Measurements from ENCODE around the gene NSD1. TPM values are rescaled to one million over a fixed set of nuclear protein-coding genes. Genes with fewer than 3 reads are reported as not detected.

NSD1 gene
- total and polyA plus RNA-seq, 9 of the 15 experiments (the other 6 are each of a cell fraction or from before 2014, with no cell fraction given) = 3.8 to 51.0 (median 24.7) TPM

- TF ChIP-seq ZNF12 (CRISPR knock-in tag; IDR thresholded peaks at IDR 0.05) (no peak), PML (IDR thresholded peaks at IDR 0.05; ENCODE audit: low read length) (no peak), PHF20 (IDR thresholded peaks at IDR 0.05; ENCODE audit: partially characterized antibody) (no peak), ZNF133 (CRISPR knock-in tag; IDR thresholded peaks at IDR 0.05) (no peak), RFX1 (IDR thresholded peaks at IDR 0.05) (no peak), RAD21 (CRISPR knock-in tag; conservative IDR thresholded peaks at IDR 0.05 in 1 of 2, IDR thresholded peaks at IDR 0.05 in 1 of 2) (peak; percentile 24 to 72; a peak in 3 of 4 replicates), FOS (IDR thresholded peaks at IDR 0.05; ENCODE audit: extremely low read depth, insufficient read length) (no peak), CREB1 (IDR thresholded peaks at IDR 0.05) (no peak), CREB1 (CRISPR knock-in tag; IDR thresholded peaks at IDR 0.05) (no peak), PRPF4 (IDR thresholded peaks at IDR 0.05; ENCODE audit: insufficient read depth, low read depth, low read length, poor library complexity, severe bottlenecking) (no peak), ZNF134 (CRISPR knock-in tag; conservative IDR thresholded peaks at IDR 0.05) (no peak), ETS2 (tag; IDR thresholded peaks at IDR 0.05; ENCODE audit: borderline replicate concordance, poor library complexity, severe bottlenecking) (no peak), GTF2E2 (tag; IDR thresholded peaks at IDR 0.05) (no peak), CBX1 (IDR thresholded peaks at IDR 0.05; ENCODE audit: low read depth) (no peak), CGGBP1 (CRISPR knock-in tag; IDR thresholded peaks at IDR 0.05) (no peak)
- TF ChIP-seq, protein P1, sequence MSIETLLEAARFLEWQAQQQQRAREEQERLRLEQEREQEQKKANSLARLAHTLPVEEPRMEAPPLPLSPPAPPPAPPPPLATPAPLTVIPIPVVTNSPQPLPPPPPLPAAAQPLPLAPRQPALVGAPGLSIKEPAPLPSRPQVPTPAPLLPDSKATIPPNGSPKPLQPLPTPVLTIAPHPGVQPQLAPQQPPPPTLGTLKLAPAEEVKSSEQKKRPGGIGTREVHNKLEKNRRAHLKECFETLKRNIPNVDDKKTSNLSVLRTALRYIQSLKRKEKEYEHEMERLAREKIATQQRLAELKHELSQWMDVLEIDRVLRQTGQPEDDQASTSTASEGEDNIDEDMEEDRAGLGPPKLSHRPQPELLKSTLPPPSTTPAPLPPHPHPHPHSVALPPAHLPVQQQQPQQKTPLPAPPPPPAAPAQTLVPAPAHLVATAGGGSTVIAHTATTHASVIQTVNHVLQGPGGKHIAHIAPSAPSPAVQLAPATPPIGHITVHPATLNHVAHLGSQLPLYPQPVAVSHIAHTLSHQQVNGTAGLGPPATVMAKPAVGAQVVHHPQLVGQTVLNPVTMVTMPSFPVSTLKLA (conservative IDR thresholded peaks at IDR 0.05) = peak in 1 of 2 experiments; percentile 38; a peak in 1 of 4 replicates
- TF ChIP-seq, protein P2, sequence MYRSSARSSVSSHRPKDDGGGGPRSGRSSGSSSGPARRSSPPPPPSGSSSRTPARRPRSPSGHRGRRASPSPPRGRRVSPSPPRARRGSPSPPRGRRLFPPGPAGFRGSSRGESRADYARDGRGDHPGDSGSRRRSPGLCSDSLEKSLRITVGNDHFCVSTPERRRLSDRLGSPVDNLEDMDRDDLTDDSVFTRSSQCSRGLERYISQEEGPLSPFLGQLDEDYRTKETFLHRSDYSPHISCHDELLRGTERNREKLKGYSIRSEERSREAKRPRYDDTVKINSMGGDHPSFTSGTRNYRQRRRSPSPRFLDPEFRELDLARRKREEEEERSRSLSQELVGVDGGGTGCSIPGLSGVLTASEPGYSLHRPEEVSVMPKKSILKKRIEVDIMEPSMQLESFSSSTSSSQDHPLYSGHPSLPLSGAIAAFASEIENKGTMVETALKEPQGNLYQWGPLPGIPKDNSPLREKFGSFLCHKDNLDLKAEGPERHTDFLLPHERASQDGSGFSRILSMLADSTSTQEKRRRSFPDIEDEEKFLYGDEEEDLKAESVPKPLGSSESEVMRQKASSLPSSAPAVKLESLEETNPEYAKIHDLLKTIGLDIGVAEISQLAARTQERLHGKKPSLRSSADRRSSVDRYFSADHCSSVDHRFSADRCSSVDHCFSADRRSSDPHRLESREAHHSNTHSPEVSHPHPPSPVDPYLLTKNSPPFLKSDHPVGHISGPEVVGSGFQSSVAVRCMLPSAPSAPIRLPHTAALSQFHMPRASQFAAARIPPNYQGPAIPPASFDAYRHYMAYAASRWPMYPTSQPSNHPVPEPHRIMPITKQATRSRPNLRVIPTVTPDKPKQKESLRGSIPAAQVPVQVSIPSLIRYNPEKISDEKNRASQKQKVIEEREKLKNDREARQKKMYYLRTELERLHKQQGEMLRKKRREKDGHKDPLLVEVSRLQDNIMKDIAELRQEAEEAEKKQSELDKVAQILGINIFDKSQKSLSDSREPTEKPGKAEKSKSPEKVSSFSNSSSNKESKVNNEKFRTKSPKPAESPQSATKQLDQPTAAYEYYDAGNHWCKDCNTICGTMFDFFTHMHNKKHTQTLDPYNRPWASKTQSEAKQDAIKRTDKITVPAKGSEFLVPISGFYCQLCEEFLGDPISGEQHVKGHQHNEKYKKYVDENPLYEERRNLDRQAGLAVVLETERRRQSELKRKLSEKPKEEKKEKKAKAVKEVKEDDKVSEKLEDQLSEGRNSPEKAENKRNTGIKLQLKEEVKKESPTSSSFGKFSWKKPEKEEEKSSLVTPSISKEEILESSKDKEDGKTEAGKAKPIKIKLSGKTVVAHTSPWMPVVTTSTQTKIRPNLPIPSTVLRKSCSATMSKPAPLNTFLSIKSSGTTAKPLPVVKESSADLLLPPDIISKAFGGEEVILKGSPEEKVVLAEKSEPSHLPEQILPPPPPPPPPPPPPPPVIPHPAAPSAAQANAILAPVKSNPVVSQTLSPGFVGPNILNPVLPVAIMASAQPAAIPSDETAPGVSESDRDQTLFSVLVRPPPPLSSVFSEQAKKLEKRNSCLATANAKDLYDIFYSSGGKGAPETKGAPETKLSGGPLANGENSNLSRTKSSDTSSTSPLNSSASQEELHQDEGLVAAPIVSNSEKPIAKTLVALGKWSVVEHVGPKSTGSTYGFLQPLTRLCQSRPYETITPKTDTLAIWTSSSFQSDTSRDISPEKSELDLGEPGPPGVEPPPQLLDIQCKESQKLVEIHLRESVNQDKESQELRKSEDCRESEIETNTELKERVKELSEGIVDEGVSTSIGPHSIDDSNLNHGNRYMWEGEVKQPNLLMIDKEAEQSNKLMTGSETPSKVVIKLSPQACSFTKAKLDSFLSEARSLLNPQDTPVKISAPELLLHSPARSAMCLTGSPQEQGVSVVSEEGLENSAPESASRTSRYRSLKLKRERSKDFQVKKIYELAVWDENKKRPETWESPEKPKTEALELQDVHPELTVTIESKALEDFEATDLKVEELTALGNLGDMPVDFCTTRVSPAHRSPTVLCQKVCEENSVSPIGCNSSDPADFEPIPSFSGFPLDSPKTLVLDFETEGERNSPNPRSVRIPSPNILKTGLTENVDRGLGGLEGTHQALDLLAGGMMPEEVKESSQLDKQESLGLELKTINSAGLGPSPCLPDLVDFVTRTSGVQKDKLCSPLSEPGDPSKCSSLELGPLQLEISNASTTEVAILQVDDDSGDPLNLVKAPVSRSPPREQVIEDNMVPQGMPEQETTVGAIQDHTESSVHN (IDR thresholded peaks at IDR 0.05; ENCODE audit: borderline replicate concordance in 1 of 2, low read depth in 1 of 2) = no peak
- TF ChIP-seq, protein P3, sequence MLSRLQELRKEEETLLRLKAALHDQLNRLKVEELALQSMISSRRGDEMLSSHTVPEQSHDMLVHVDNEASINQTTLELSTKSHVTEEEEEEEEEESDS (CRISPR knock-in tag; IDR thresholded peaks at IDR 0.05) = no peak
Measured at GRCh38 chr5:177309351-177310191, 176.0 kb downstream of the NSD1 start (continued).

Data from K562 (cell line).